ENCODE data around the gene GFOD1.

GFOD1 gene

GRCh38 chr6:13413466-13413862 is 73.9 kb downstream of the GFOD1 start:
- Histone ChIP-seq H3K27me3 (ENCODE audit: control insufficient read depth, insufficient read depth, low read length) (no peaks in the 10 kb centered on the region), H3K4me1 (ENCODE audit: control insufficient read depth, insufficient read depth, low read length) (peaks cover 14% of the 10 kb centered on the region), H3K9ac (ENCODE audit: low read depth, low read length) (no peak overlapping the region), H3K36me3 (ENCODE audit: insufficient read depth, low read length) (no peaks in the 10 kb centered on the region), H3K9me3 (replicated peaks; ENCODE audit: low read length) (no peaks in the 10 kb centered on the region), H3K4me3 (ENCODE audit: low read length) (no peak overlapping the region), H3K4me2 (ENCODE audit: low read length) (no peak overlapping the region)

GRCh38 chr6:13412639-13413465 is 74.5 kb downstream of the GFOD1 start:
- Histone ChIP-seq H3K9me3 (replicated peaks; ENCODE audit: low read length) (no peaks in the 10 kb centered on the region), H3K27me3 (ENCODE audit: control insufficient read depth, insufficient read depth, low read length) (no peaks in the 10 kb centered on the region), H3K4me2 (ENCODE audit: low read length) (no peak overlapping the region), H3K4me1 (ENCODE audit: control insufficient read depth, insufficient read depth, low read length) (peaks cover 18% of the 10 kb centered on the region), H3K36me3 (ENCODE audit: insufficient read depth, low read length) (no peaks in the 10 kb centered on the region), H3K4me3 (ENCODE audit: low read length) (no peak overlapping the region), H3K9ac (ENCODE audit: low read depth, low read length) (no peak overlapping the region)

GRCh38 chr6:13412211-13412610 is 75.2 kb downstream of the GFOD1 start:
- no peak overlapping the region for H3K9ac ChIP-seq (ENCODE audit: low read depth, low read length)
- H3K4me1 ChIP-seq (ENCODE audit: control insufficient read depth, insufficient read depth, low read length): peaks cover 24% of the 10 kb centered on the region
- H3K4me2 ChIP-seq (ENCODE audit: low read length): no peak overlapping the region
- no peaks in the 10 kb centered on the region for H3K36me3 ChIP-seq (ENCODE audit: insufficient read depth, low read length)
- no peaks in the 10 kb centered on the region for H3K27me3 ChIP-seq (ENCODE audit: control insufficient read depth, insufficient read depth, low read length)
- H3K4me3 ChIP-seq (ENCODE audit: low read length): no peak overlapping the region
- H3K9me3 ChIP-seq (replicated peaks; ENCODE audit: low read length): no peaks in the 10 kb centered on the region

- Histone ChIP-seq H3K9me3 (replicated peaks; ENCODE audit: low read length) (no peaks in the 10 kb centered on the region), H3K9ac (ENCODE audit: low read depth, low read length) (no peak overlapping the region), H3K4me1 (ENCODE audit: control insufficient read depth, insufficient read depth, low read length) (peaks cover 27% of the 10 kb centered on the region), H3K36me3 (ENCODE audit: insufficient read depth, low read length) (no peaks in the 10 kb centered on the region), H3K4me3 (ENCODE audit: low read length) (no peak overlapping the region), H3K4me2 (ENCODE audit: low read length) (no peak overlapping the region), H3K27me3 (ENCODE audit: control insufficient read depth, insufficient read depth, low read length) (no peaks in the 10 kb centered on the region)
Measured at GRCh38 chr6:13411484-13411883, 75.9 kb downstream of the GFOD1 start.

- Histone ChIP-seq H3K9ac (ENCODE audit: low read depth, low read length) (no peak overlapping the region), H3K4me3 (ENCODE audit: low read length) (no peak overlapping the region), H3K9me3 (replicated peaks; ENCODE audit: low read length) (no peaks in the 10 kb centered on the region), H3K27me3 (ENCODE audit: control insufficient read depth, insufficient read depth, low read length) (no peaks in the 10 kb centered on the region), H3K4me2 (ENCODE audit: low read length) (no peak overlapping the region), H3K36me3 (ENCODE audit: insufficient read depth, low read length) (no peaks in the 10 kb centered on the region), H3K4me1 (ENCODE audit: control insufficient read depth, insufficient read depth, low read length) (peaks cover 27% of the 10 kb centered on the region)
Measured at GRCh38 chr6:13409991-13410390, 77.4 kb downstream of the GFOD1 start.

GRCh38 chr6:13407709-13408695 is 79.4 kb downstream of the GFOD1 start:
- no peak overlapping the region for H3K4me2 ChIP-seq (ENCODE audit: low read length)
- no peak overlapping the region for H3K9ac ChIP-seq (ENCODE audit: low read depth, low read length)
- H3K36me3 ChIP-seq (ENCODE audit: insufficient read depth, low read length): no peaks in the 10 kb centered on the region
- peaks cover 24% of the 10 kb centered on the region for H3K4me1 ChIP-seq (ENCODE audit: control insufficient read depth, insufficient read depth, low read length)
- H3K9me3 ChIP-seq (replicated peaks; ENCODE audit: low read length): no peaks in the 10 kb centered on the region
- H3K27me3 ChIP-seq (ENCODE audit: control insufficient read depth, insufficient read depth, low read length): no peaks in the 10 kb centered on the region
- H3K4me3 ChIP-seq (ENCODE audit: low read length): no peak overlapping the region

- H3K4me1 ChIP-seq (ENCODE audit: control insufficient read depth, insufficient read depth, low read length): peaks cover 24% of the 10 kb centered on the region
- no peak overlapping the region for H3K4me3 ChIP-seq (ENCODE audit: low read length)
- no peak overlapping the region for H3K4me2 ChIP-seq (ENCODE audit: low read length)
- no peaks in the 10 kb centered on the region for H3K9me3 ChIP-seq (replicated peaks; ENCODE audit: low read length)
- H3K9ac ChIP-seq (ENCODE audit: low read depth, low read length): no peak overlapping the region
- no peaks in the 10 kb centered on the region for H3K27me3 ChIP-seq (ENCODE audit: control insufficient read depth, insufficient read depth, low read length)
- no peaks in the 10 kb centered on the region for H3K36me3 ChIP-seq (ENCODE audit: insufficient read depth, low read length)
Measured at GRCh38 chr6:13407368-13407708, 80.1 kb downstream of the GFOD1 start.

GRCh38 chr6:13406781-13407180 is 80.6 kb downstream of the GFOD1 start:
- no peaks in the 10 kb centered on the region for H3K36me3 ChIP-seq (ENCODE audit: insufficient read depth, low read length)
- no peaks in the 10 kb centered on the region for H3K27me3 ChIP-seq (ENCODE audit: control insufficient read depth, insufficient read depth, low read length)
- H3K4me3 ChIP-seq (ENCODE audit: low read length): no peak overlapping the region
- H3K9ac ChIP-seq (ENCODE audit: low read depth, low read length): no peak overlapping the region
- H3K9me3 ChIP-seq (replicated peaks; ENCODE audit: low read length): no peaks in the 10 kb centered on the region
- no peak overlapping the region for H3K4me2 ChIP-seq (ENCODE audit: low read length)
- H3K4me1 ChIP-seq (ENCODE audit: control insufficient read depth, insufficient read depth, low read length): peaks cover 24% of the 10 kb centered on the region

GRCh38 chr6:13405961-13406477 is 81.4 kb downstream of the GFOD1 start:
- no peaks in the 10 kb centered on the region for H3K9me3 ChIP-seq (replicated peaks; ENCODE audit: low read length)
- H3K4me3 ChIP-seq (ENCODE audit: low read length): no peak overlapping the region
- no peak overlapping the region for H3K4me2 ChIP-seq (ENCODE audit: low read length)
- no peak overlapping the region for H3K9ac ChIP-seq (ENCODE audit: low read depth, low read length)
- no peaks in the 10 kb centered on the region for H3K27me3 ChIP-seq (ENCODE audit: control insufficient read depth, insufficient read depth, low read length)
- H3K36me3 ChIP-seq (ENCODE audit: insufficient read depth, low read length): no peaks in the 10 kb centered on the region
- H3K4me1 ChIP-seq (ENCODE audit: control insufficient read depth, insufficient read depth, low read length): peaks cover 24% of the 10 kb centered on the region

GRCh38 chr6:13404892-13405254 is 82.5 kb downstream of the GFOD1 start:
- Histone ChIP-seq H3K9ac (ENCODE audit: low read depth, low read length) (no peak overlapping the region), H3K9me3 (replicated peaks; ENCODE audit: low read length) (no peaks in the 10 kb centered on the region), H3K36me3 (ENCODE audit: insufficient read depth, low read length) (no peaks in the 10 kb centered on the region), H3K4me2 (ENCODE audit: low read length) (peak overlapping the region; percentile 58), H3K4me1 (ENCODE audit: control insufficient read depth, insufficient read depth, low read length) (peaks cover 24% of the 10 kb centered on the region), H3K4me3 (ENCODE audit: low read length) (no peak overlapping the region), H3K27me3 (ENCODE audit: control insufficient read depth, insufficient read depth, low read length) (no peaks in the 10 kb centered on the region)

- Histone ChIP-seq H3K36me3 (ENCODE audit: insufficient read depth, low read length) (no peaks in the 10 kb centered on the region), H3K4me1 (ENCODE audit: control insufficient read depth, insufficient read depth, low read length) (peaks cover 24% of the 10 kb centered on the region), H3K9ac (ENCODE audit: low read depth, low read length) (no peak overlapping the region), H3K4me2 (ENCODE audit: low read length) (peak overlapping the region; percentile 58), H3K9me3 (replicated peaks; ENCODE audit: low read length) (no peaks in the 10 kb centered on the region), H3K27me3 (ENCODE audit: control insufficient read depth, insufficient read depth, low read length) (no peaks in the 10 kb centered on the region), H3K4me3 (ENCODE audit: low read length) (peak overlapping the region; percentile 9)
Measured at GRCh38 chr6:13404228-13404891, 83.0 kb downstream of the GFOD1 start.

Measured in skeletal muscle satellite cell (primary cell).